ENCODE measurements around the gene SLC27A3.

- no peak for TF ChIP-seq CTCF (IDR thresholded peaks at IDR 0.05; ENCODE audit: low read depth, low read length)
- TF ChIP-seq EZH2phosphoT487 (IDR thresholded peaks at IDR 0.05; ENCODE audit: low read depth): no peak
Observed at GRCh38 chr1:153734396-153735089, 40.7 kb upstream of the SLC27A3 start.
